ENCODE results near the gene CTSD. TPM values are rescaled to one million over a fixed set of nuclear protein-coding genes. Genes with fewer than 3 reads are reported as not detected.

Gene CTSD
- polyA plus RNA-seq, 1 donor from 2014 or later = 30.5 TPM

DNA sequence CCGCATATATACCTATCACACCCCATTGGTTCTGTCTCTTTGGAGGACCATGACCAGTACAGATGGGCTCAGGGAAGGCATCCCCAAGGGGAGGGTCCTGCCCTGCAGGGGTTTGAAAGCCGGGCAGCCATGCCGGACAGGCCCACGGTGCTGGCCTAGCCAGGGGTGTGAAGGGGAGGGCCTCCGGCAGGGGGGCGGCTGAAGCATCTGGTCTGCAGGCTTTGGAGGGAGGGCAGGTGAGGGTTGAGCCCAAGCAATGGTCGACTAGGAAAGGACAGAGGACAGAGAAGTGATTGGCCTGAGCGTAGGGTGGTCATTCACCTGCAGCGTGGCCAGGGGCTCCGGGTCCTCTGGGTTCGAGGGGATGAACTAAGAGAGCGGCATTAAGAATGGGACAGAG lies 11.2 kb upstream of the CTSD start:
- no peak overlapping the region for H3K27ac ChIP-seq (ENCODE audit: low read length)
- no peak overlapping the region for H3K4me2 ChIP-seq (ENCODE audit: low read length)
- H2AFZ ChIP-seq (ENCODE audit: low read depth, low read length) = no peak overlapping the region
- H3K36me3 ChIP-seq (ENCODE audit: insufficient read depth, low read length) = no peaks in the 10 kb centered on the region
- H3K9me3 ChIP-seq (ENCODE audit: low read length) = no peaks in the 10 kb centered on the region
- H3K27me3 ChIP-seq (ENCODE audit: insufficient read depth, low read depth, low read length) = no peaks in the 10 kb centered on the region
- no peaks in the 10 kb centered on the region for H3K9me2 ChIP-seq (ENCODE audit: insufficient read depth, low read length)
- H4K20me1 ChIP-seq (ENCODE audit: insufficient read depth) = no peaks in the 10 kb centered on the region
- no peak overlapping the region for H3K9ac ChIP-seq (ENCODE audit: low read length)
- TF ChIP-seq EP300 (conservative IDR thresholded peaks at IDR 0.05; ENCODE audit: poor library complexity, severe bottlenecking) (no peak), POLR2AphosphoS5 (IDR thresholded peaks at IDR 0.05) (no peak), SMC3 (conservative IDR thresholded peaks at IDR 0.05; ENCODE audit: poor library complexity) (no peak), CTCF (IDR thresholded peaks at IDR 0.05; ENCODE audit: poor library complexity, severe bottlenecking) (no peak), MXI1 (conservative IDR thresholded peaks at IDR 0.05; ENCODE audit: poor library complexity, severe bottlenecking) (no peak), RAD21 (conservative IDR thresholded peaks at IDR 0.05) (no peak), EZH2 (IDR thresholded peaks at IDR 0.05; ENCODE audit: borderline replicate concordance, insufficient read depth, low read length, poor library complexity, severe bottlenecking) (no peak), REST (IDR thresholded peaks at IDR 0.05; ENCODE audit: borderline replicate concordance) (no peak), TAF1 (IDR thresholded peaks at IDR 0.05; ENCODE audit: low read depth) (no peak)
- H3K4me3 ChIP-seq (ENCODE audit: low read length) = no peak overlapping the region
- no peaks in the 10 kb centered on the region for H3F3A ChIP-seq (ENCODE audit: insufficient read depth, low read length, poor library complexity, severe bottlenecking)
- H3K79me2 ChIP-seq (replicated peaks; ENCODE audit: insufficient read depth, low read length) = no peaks in the 10 kb centered on the region

GRCh38 chr11:1773994-1774550 lies 10.3 kb upstream of the CTSD start:
- H3K27me3 ChIP-seq (ENCODE audit: insufficient read depth, low read depth, low read length) = no peaks in the 10 kb centered on the region
- no peak overlapping the region for H3K27ac ChIP-seq (ENCODE audit: low read length)
- no peak for TF ChIP-seq POLR2AphosphoS5 (IDR thresholded peaks at IDR 0.05)
- no peaks in the 10 kb centered on the region for H3F3A ChIP-seq (ENCODE audit: insufficient read depth, low read length, poor library complexity, severe bottlenecking)
- H3K79me2 ChIP-seq (replicated peaks; ENCODE audit: insufficient read depth, low read length) = no peaks in the 10 kb centered on the region
- no peak overlapping the region for H2AFZ ChIP-seq (ENCODE audit: low read depth, low read length)
- H3K4me2 ChIP-seq (ENCODE audit: low read length) = no peak overlapping the region
- H3K4me3 ChIP-seq (ENCODE audit: low read length) = no peak overlapping the region
- no peaks in the 10 kb centered on the region for H3K9me2 ChIP-seq (ENCODE audit: insufficient read depth, low read length)
- H3K9me3 ChIP-seq (ENCODE audit: low read length) = no peaks in the 10 kb centered on the region
- H3K36me3 ChIP-seq (ENCODE audit: insufficient read depth, low read length) = no peaks in the 10 kb centered on the region
- no peak overlapping the region for H3K9ac ChIP-seq (ENCODE audit: low read length)
- H4K20me1 ChIP-seq (ENCODE audit: insufficient read depth) = no peaks in the 10 kb centered on the region

Measured in neural cell (in vitro differentiated cells).